Measurements from ENCODE around the gene AKIRIN1.

DNA sequence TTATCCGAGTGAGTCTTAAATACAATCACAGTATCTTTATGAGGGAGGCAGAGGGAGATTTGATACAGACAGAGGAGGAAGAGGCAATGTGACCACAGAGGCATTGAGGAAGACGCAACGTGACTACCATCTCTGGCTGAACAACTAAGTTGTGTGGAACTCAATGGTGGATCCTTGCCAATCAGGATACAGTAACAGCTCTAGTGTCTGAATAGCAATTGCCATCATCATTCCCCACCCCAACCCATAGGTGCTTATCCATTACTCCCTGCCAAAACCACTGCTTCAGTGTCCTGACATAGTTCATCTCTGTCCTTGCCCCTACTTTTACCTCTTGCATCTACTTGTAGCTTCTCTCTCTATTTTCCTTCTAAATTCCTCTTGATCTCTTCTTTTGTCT lies 29.0 kb upstream of the AKIRIN1 start:
- TF ChIP-seq GATA2 (IDR thresholded peaks at IDR 0.05; ENCODE audit: low read depth, low read length) (no peak), GATA3 (IDR thresholded peaks at IDR 0.05; ENCODE audit: low read depth, low read length) (no peak)

All from SH-SY5Y (cell line).